GM23338 (cell line): ENCODE data around the gene ATL2.

Experiments
- CREB1 ChIP-seq: fragments of 250-450 bp; sonication (Bioruptor Pico); IDR thresholded peaks from 2 replicates; pipeline ENCODE4 v1.5.0; 2020; ENCODE audit warnings: low read depth, mild to moderate bottlenecking, moderate library complexity
- CTCF ChIP-seq, 2 experiments: fragments of 200-600 bp in 1 of 2; sonication (generic) in 1 of 2; conservative IDR thresholded peaks; 2 replicates each; pipeline versions ENCODE4 v1.5.1 to v1.6.1; 2016 to 2017; ENCODE audit warnings: antibody characterized with exemption in 2 of 2, low read depth in 2 of 2, mild to moderate bottlenecking in 2 of 2, moderate library complexity in 1 of 2
- EZH2 ChIP-seq: fragments of 200-600 bp; sonication (generic); IDR thresholded peaks from one replicate; pipeline ENCODE4 v1.8.0; 2017; ENCODE audit warnings: antibody characterized with exemption, mild to moderate bottlenecking, low read depth; ENCODE audit not compliant: unreplicated experiment

- TF ChIP-seq EZH2, result no peak
- no peak for TF ChIP-seq CREB1 (CRISPR knock-in tag)
- TF ChIP-seq CTCF (conservative IDR thresholded peaks at IDR 0.05; ENCODE audit: low read depth in 2 of 2), result no peak
Measured at GRCh38 chr2:38294597-38294996, 82.5 kb downstream of the ATL2 start.
